Adrenal gland (tissue), 12 donors: ENCODE data around the gene RAP1A. TPM values are rescaled to one million over a fixed set of nuclear protein-coding genes. Genes with fewer than 3 reads are reported as not detected.

Experiments used
- DNase-seq, 7 donors: peaks; one replicate each; pipeline ENCODE4 v3.0.0-alpha.2; 2019 to 2020
- H3K27ac ChIP-seq, 5 donors: fragments of 200-600 bp; sonication (generic) in 4 of 5; 1 replicate in 3 of 5; 2 replicates in 2 of 5; pipeline versions ENCODE4 v1.5.1 to v1.8.0; 2016 to 2020; ENCODE audit warnings: mild to moderate bottlenecking in 1 of 5
- H3K27me3 ChIP-seq: fragments of 200-600 bp; 2 replicates; pipeline ENCODE4 v1.8.0; 2021
- H3K36me3 ChIP-seq, 2 donors: fragments of 200-600 bp; replicated peaks in 1 of 2; 1 replicate in 1 of 2; 2 replicates in 1 of 2; pipeline versions ENCODE4 v1.5.1 to v1.8.0; 2018 to 2022
- H3K4me1 ChIP-seq, 2 donors: fragments of 200-600 bp; replicated peaks in 1 of 2; 1 replicate in 1 of 2; 2 replicates in 1 of 2; pipeline versions ENCODE4 v1.5.1 to v1.8.0; 2018 to 2021
- H3K4me3 ChIP-seq, 4 donors: fragments of 200-600 bp; sonication (generic) in 3 of 4; one replicate each; pipeline ENCODE4 v1.5.1; 2016 to 2018
- H3K9me3 ChIP-seq, 3 donors: fragments of 200-600 bp; sonication (generic) in 1 of 3; replicated peaks in 1 of 3; 1 replicate in 2 of 3; 2 replicates in 1 of 3; pipeline versions ENCODE4 v1.5.1 to v1.8.0; 2016 to 2021
- CTCF ChIP-seq, 6 experiments: fragments of 450-650 bp in 4 of 6; fragments of 200-600 bp in 2 of 6; sonication (generic) in 1 of 6; IDR thresholded peaks; 1 replicate in 5 of 6; 2 replicates in 1 of 6; pipeline versions ENCODE4 v1.5.1 to v1.8.0; 2016 to 2021; ENCODE audit warnings: antibody characterized with exemption in 6 of 6, mild to moderate bottlenecking in 2 of 6, moderate library complexity in 1 of 6
- POLR2A ChIP-seq, 2 donors: fragments of 450-650 bp; IDR thresholded peaks; one replicate each; pipeline ENCODE4 v1.6.1; 2017; ENCODE audit warnings: antibody characterized with exemption in 2 of 2, mild to moderate bottlenecking in 2 of 2, moderate library complexity in 1 of 2
- WGBS, 4 donors: extraction: QIAGEN DNeasy Blood & Tissue Kit in 2 of 4; methylation state at CpG; one replicate each; pipeline versions ENCODE4 v1.1.5 to v1.1.7; 2013 to 2017; 5-methylcytosine and 5-hydroxymethylcytosine counted together
- intact Hi-C, 2 donors: fragments of 100-400 bp; cut with DNase I; formaldehyde crosslinking; loops; one replicate each; pipeline versions ENCODE4 v1.14.1 to v1.15.0; 2022 to 2023
- polyA plus RNA-seq, 3 donors: library from polyadenylated mRNA; stranded (reverse); fragments of 200-250 nt in 2 of 3; fragments of 350-450 nt in 1 of 3; fragmentation: Illumina TruSeq in 1 of 3; extraction: RNeasy Lipid Tissue Mini Kit (QIAGEN cat#74804) in 1 of 3; gene quantifications; one replicate each; pipeline ENCODE4 v1.2.3, GENCODE V29; 2013 to 2014
- total RNA-seq, 9 donors: library from RNA; depleted of rRNA in 4 of 9; stranded (reverse); fragments of >200 nt in 4 of 9; fragments of 120-200 nt in 1 of 9; fragmentation: NEBNext Ultra II Directional in 1 of 9; extraction: Animal tissue kit (Norgen Biotek cat#: 25700) in 1 of 9; gene quantifications; one replicate each; pipeline versions ENCODE4 v1.1.0 to v1.2.4, GENCODE V29; 2013 to 2023
- donor health status: healthy with polysubstance abuse.
- donor health status: Bipolar disorder and iron deficiency.
- donor health status: DM: yes; HTN: yes; CAD: no.
- donor health status: DM: no; HTN: no; CAD: no.
- donor health status: DM: no; HTN: no; CAD: no.
- donor health status: DM: yes; HTN: yes; CAD: no.

RAP1A gene
- total and polyA plus RNA-seq, 12 donors: 23.1 to 157 (median 60.2) TPM

DNA sequence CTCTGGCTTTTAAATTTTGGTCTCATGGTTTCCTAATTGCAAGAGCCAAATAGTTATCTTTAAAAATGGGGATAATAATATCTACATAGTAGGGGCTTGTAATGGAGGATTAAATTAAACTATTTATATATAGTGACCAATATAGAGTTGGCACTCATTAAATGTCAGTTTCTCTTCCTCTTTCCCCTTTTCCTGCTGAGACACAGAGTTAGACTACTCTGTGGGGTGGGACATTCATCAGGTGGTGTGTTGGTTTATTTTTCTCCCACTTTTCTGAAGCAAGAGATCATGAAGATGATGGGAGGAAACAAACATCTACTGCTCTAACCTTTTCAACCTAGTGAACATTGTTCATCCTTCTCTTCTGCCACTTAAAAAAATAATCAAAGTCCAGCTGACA is 17.3 kb upstream of the RAP1A start:
- no peak for DNase-seq
- H3K4me3 ChIP-seq: no peak overlapping the region
- TF ChIP-seq CTCF (IDR thresholded peaks at IDR 0.05) (no peak), POLR2A (IDR thresholded peaks at IDR 0.05) (no peak)
- no peak overlapping the region for H3K27ac ChIP-seq
- H3K4me1 ChIP-seq: no peaks in the 10 kb centered on the region
- no peaks in the 10 kb centered on the region for H3K36me3 ChIP-seq
- H3K9me3 ChIP-seq: no peaks in the 10 kb centered on the region
- intact Hi-C loops: no loop called here
- H3K27me3 ChIP-seq: no peaks in the 10 kb centered on the region

DNA sequence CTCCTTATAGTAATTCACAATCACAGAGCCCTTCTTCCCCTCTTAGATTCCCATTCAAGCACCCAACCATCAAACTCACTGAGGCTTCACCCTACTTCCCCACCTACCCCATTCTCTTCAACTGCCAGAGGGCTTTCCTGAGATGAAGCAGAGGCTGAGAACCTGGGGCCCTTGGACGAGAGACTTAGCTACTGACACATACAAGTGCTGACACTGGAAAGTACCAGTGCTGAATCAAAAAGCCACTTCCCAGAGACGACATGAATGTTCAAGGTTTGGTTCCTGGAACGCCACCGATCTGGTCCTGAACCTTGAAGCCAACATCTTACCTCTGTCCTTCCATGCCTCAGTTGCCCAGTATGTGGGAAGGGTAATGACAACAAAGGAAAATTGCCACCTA is 16.6 kb upstream of the RAP1A start:
- no peak overlapping the region for H3K27ac ChIP-seq
- no peaks in the 10 kb centered on the region for H3K4me1 ChIP-seq
- H3K36me3 ChIP-seq: no peaks in the 10 kb centered on the region
- TF ChIP-seq CTCF (IDR thresholded peaks at IDR 0.05) (no peak), POLR2A (IDR thresholded peaks at IDR 0.05) (no peak)
- no peak overlapping the region for H3K4me3 ChIP-seq
- intact Hi-C loops: no loop called here
- 70 to 80% (median 77%) methylated on average over 4 of the region's 4 CpGs for WGBS, 4 donors
- no peak for DNase-seq
- no peaks in the 10 kb centered on the region for H3K9me3 ChIP-seq
- H3K27me3 ChIP-seq: no peaks in the 10 kb centered on the region

DNA sequence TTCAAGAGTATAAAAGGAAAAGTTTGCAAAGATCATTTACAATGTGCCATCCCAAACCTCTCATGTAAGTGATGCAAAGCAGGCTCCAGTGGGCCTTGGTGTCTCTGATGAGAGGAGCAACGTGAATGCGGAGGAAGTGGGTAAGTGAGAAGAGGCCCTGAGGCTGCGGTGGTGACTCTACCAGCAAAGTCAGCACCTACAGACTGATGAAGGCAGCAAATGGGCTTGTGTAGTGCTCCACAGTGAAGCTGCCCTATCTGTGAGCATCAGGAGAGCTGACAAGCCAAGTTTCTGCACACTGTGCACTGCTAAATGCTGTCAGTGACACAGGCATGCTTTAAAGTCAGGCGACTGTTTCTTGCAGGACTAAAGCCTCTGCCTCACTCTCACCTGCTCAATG is 15.6 kb upstream of the RAP1A start:
- TF ChIP-seq POLR2A (IDR thresholded peaks at IDR 0.05) (no peak), CTCF (IDR thresholded peaks at IDR 0.05) (no peak)
- H3K36me3 ChIP-seq: no peaks in the 10 kb centered on the region
- H3K4me3 ChIP-seq: no peak overlapping the region
- no peaks in the 10 kb centered on the region for H3K9me3 ChIP-seq
- H3K4me1 ChIP-seq: no peaks in the 10 kb centered on the region
- DNase-seq: peak in 2 of 7 donors; percentile 22 to 31
- H3K27me3 ChIP-seq: no peaks in the 10 kb centered on the region
- no peak overlapping the region for H3K27ac ChIP-seq
- WGBS, 4 donors: 66 to 79% (median 73%) methylated on average over 4 of the region's 4 CpGs
- intact Hi-C loops: no loop called here

- Histone ChIP-seq H3K36me3 (no peaks in the 10 kb centered on the region), H3K9me3 (no peaks in the 10 kb centered on the region), H3K4me1 (no peaks in the 10 kb centered on the region), H3K27me3 (no peaks in the 10 kb centered on the region), H3K27ac (no peak overlapping the region), H3K4me3 (no peak overlapping the region)
- 85 to 98% (median 89%) methylated on average over 3 of the region's 3 CpGs for WGBS, 4 donors
- TF ChIP-seq POLR2A (IDR thresholded peaks at IDR 0.05): no peak
- TF ChIP-seq CTCF (IDR thresholded peaks at IDR 0.05): no peak
- no peak for DNase-seq
- intact Hi-C loops: no loop called here
Observed at GRCh38 chr1:111604931-111605330, 14.7 kb upstream of the RAP1A start.
